GM12878 (cell line): ENCODE results near the gene GAPDHS. TPM values are rescaled to one million over a fixed set of nuclear protein-coding genes. Genes with fewer than 3 reads are reported as not detected.

ENCODE experiments used
- ATAC-seq: fragments of 200-7000 bp; cut with Tn5 transposase; 3 replicates; pipeline ENCODE4 v1.9.1; 2020; ENCODE audit warnings: mild to moderate bottlenecking, moderate library complexity
- BruUV-seq: library from RNA; stranded (reverse); fragments of 400-500 nt; replicated peaks from 2 replicates; lab custom pipeline; 2021; lab: Mats Ljungman, UMichigan
- CTCF ChIA-PET: fragments of 300-600 bp; sonication (Branson Sonifier 250); formaldehyde crosslinking; extraction: SDS; loops from one replicate; lab custom pipeline; 2021; ENCODE audit warnings: inconsistent platforms; lab: Yijun Ruan, JAX
- POLR2A ChIA-PET: fragments of 350-600 bp; formaldehyde crosslinking; extraction: SDS; loops from one replicate; lab custom pipeline; 2021; ENCODE audit warnings: inconsistent platforms; lab: Charles Lee
- RAD21 ChIA-PET: fragments of 300-600 bp; sonication (Branson Sonifier 250); formaldehyde crosslinking; loops from one replicate; lab custom pipeline; 2023; ENCODE audit warnings: antibody characterized with exemption; ENCODE audit not compliant: unreplicated experiment; lab: Charles Lee
- SMC1A ChIA-PET: fragments of 300-600 bp; sonication (Branson Sonifier 250); formaldehyde crosslinking; loops from one replicate; lab custom pipeline; 2023; ENCODE audit not compliant: unreplicated experiment, uncharacterized antibody; lab: Charles Lee
- DNase-seq: peaks from one replicate; pipeline ENCODE4 v3.0.0-alpha.2; 2011; ENCODE audit warnings: low read depth, low spot score
- FAIRE-seq: peaks from 3 replicates; lab custom pipeline; 2011; peaks lifted over from hg19 to GRCh38; lab: Jason Lieb, UNC
- H2AFZ ChIP-seq: 2 replicates; pipeline ENCODE4 v1.6.0; 2011; ENCODE audit warnings: low read depth, low read length, control low read depth; ENCODE audit not compliant: control insufficient read depth
- H3K27ac ChIP-seq: 2 replicates; pipeline ENCODE4 v1.5.1; 2011; ENCODE audit warnings: control low read depth; ENCODE audit not compliant: control insufficient read depth, insufficient read depth
- H3K27me3 ChIP-seq, 2 experiments: replicated peaks in 1 of 2; 2 replicates each; pipeline versions ENCODE4 v1.6.0 to v1.6.1; 2011; ENCODE audit warnings: low read length in 1 of 2; ENCODE audit not compliant: control insufficient read depth in 2 of 2, insufficient read depth in 2 of 2
- H3K36me3 ChIP-seq, 2 experiments: 2 replicates each; pipeline ENCODE4 v1.5.1; 2011; ENCODE audit warnings: low read length in 1 of 2; ENCODE audit not compliant: control insufficient read depth in 2 of 2, insufficient read depth in 2 of 2
- H3K4me1 ChIP-seq: 2 replicates; pipeline ENCODE4 v1.6.1; 2011; ENCODE audit warnings: mild to moderate bottlenecking, low read length, moderate library complexity, mixed read lengths; ENCODE audit not compliant: control insufficient read depth, insufficient read depth
- H3K4me2 ChIP-seq: 2 replicates; pipeline ENCODE4 v1.6.0; 2011; ENCODE audit warnings: control low read depth; ENCODE audit not compliant: control insufficient read depth, insufficient read depth
- H3K4me3 ChIP-seq: fragments of 200-600 bp; sonication (generic); 2 replicates; pipeline ENCODE4 v1.5.1; 2016
- H3K79me2 ChIP-seq: 2 replicates; pipeline ENCODE4 v1.6.0; 2011; ENCODE audit warnings: low read length; ENCODE audit not compliant: control insufficient read depth, insufficient read depth
- H3K9ac ChIP-seq: 2 replicates; pipeline ENCODE4 v1.8.0; 2011; ENCODE audit warnings: low read length, control low read depth, mixed read lengths; ENCODE audit not compliant: control insufficient read depth, insufficient read depth
- H3K9me3 ChIP-seq: replicated peaks from 3 replicates; pipeline ENCODE4 v1.5.1; 2011; ENCODE audit warnings: mild to moderate bottlenecking, low read length; ENCODE audit not compliant: control insufficient read depth, insufficient read depth
- H4K20me1 ChIP-seq: 2 replicates; pipeline ENCODE4 v1.6.0; 2011; ENCODE audit not compliant: control insufficient read depth, insufficient read depth
- ATF7 ChIP-seq: fragments of 450-650 bp; IDR thresholded peaks from 2 replicates; pipeline ENCODE4 v1.6.1; 2016; ENCODE audit warnings: low read depth, mild to moderate bottlenecking
- BACH1 ChIP-seq: fragments of 450-650 bp; IDR thresholded peaks from 2 replicates; pipeline ENCODE4 v1.6.1; 2017; ENCODE audit warnings: mild to moderate bottlenecking, borderline replicate concordance
- BCL11A ChIP-seq: IDR thresholded peaks from 2 replicates; pipeline ENCODE4 v1.6.1; 2011; ENCODE audit warnings: low read depth, low read length
- CEBPZ ChIP-seq: fragments of 150-350 bp; IDR thresholded peaks from 2 replicates; pipeline ENCODE4 v1.6.1; 2016; ENCODE audit warnings: low read depth, low read length
- E2F8 ChIP-seq: fragments of 450-650 bp; IDR thresholded peaks from 2 replicates; pipeline ENCODE4 v1.6.1; 2018; ENCODE audit warnings: mild to moderate bottlenecking, low read depth, moderate library complexity; ENCODE audit not compliant: partially characterized antibody
- EED ChIP-seq: sonication (generic); IDR thresholded peaks from 2 replicates; pipeline ENCODE4 v1.6.1; 2016; ENCODE audit warnings: antibody characterized with exemption, low read depth
- HDAC2 ChIP-seq: fragments of 200-600 bp; sonication (generic); IDR thresholded peaks from 2 replicates; pipeline ENCODE4 v1.6.1; 2017
- IKZF1 ChIP-seq: fragments of 450-650 bp; conservative IDR thresholded peaks from 2 replicates; pipeline ENCODE4 v1.6.1; 2017; ENCODE audit warnings: antibody characterized with exemption, mild to moderate bottlenecking
- LARP7 ChIP-seq: fragments of 450-650 bp; IDR thresholded peaks from 2 replicates; pipeline ENCODE4 v1.6.1; 2017; ENCODE audit warnings: mild to moderate bottlenecking
- MEF2A ChIP-seq: IDR thresholded peaks from 2 replicates; pipeline ENCODE4 v1.6.1; 2011; ENCODE audit warnings: low read depth, mild to moderate bottlenecking, low read length, moderate library complexity; ENCODE audit not compliant: insufficient read depth
- MXI1 ChIP-seq: fragments of 150-350 bp; IDR thresholded peaks from 2 replicates; pipeline ENCODE4 v1.6.1; 2011; ENCODE audit warnings: low read depth, mild to moderate bottlenecking, inconsistent platforms, low read length, improper control_type of control experiment
- NBN ChIP-seq: fragments of 450-650 bp; IDR thresholded peaks from 2 replicates; pipeline ENCODE4 v1.6.1; 2016
- NFIC ChIP-seq: IDR thresholded peaks from 2 replicates; pipeline ENCODE4 v1.6.1; 2012; ENCODE audit warnings: low read depth, mild to moderate bottlenecking, inconsistent platforms, low read length, moderate library complexity
- NFYB ChIP-seq: IDR thresholded peaks from 2 replicates; pipeline ENCODE4 v1.6.1; 2011; ENCODE audit warnings: low read depth, mild to moderate bottlenecking, low read length, improper control_type of control experiment, moderate library complexity; ENCODE audit not compliant: insufficient read depth
- POU2F2 ChIP-seq: IDR thresholded peaks from 3 replicates; pipeline ENCODE4 v1.6.1; 2011; ENCODE audit warnings: low read depth, mild to moderate bottlenecking, low read length, borderline replicate concordance
- STAT1 ChIP-seq: fragments of 450-650 bp; conservative IDR thresholded peaks from 2 replicates; pipeline ENCODE4 v1.6.1; 2014; ENCODE audit warnings: antibody characterized with exemption, mild to moderate bottlenecking
- TCF12 ChIP-seq: IDR thresholded peaks from 2 replicates; pipeline ENCODE4 v1.6.1; 2011; ENCODE audit warnings: low read depth, mild to moderate bottlenecking, low read length
- TCF7 ChIP-seq: IDR thresholded peaks from 2 replicates; pipeline ENCODE4 v1.6.1; 2014; ENCODE audit warnings: antibody characterized with exemption, borderline replicate concordance
- ZBED1 ChIP-seq: IDR thresholded peaks from 2 replicates; pipeline ENCODE4 v1.6.1; 2016; ENCODE audit warnings: borderline replicate concordance
- WGBS: methylation state at CpG from one replicate; pipeline ENCODE4 v1.1.6; 2016; ENCODE audit warnings: low lambda C conversion rate; ENCODE audit not compliant: insufficient replicate concordance, insufficient coverage; ENCODE audit errors: missing lambda C conversion rate; 5-methylcytosine and 5-hydroxymethylcytosine counted together
- in situ Hi-C: fragments of 300-500 bp; cut with MboI; formaldehyde crosslinking; loops from 9 replicates; pipeline ENCODE4 v1.14.3; 2018; ENCODE audit warnings: mixed read lengths
- intact Hi-C: fragments of 100-400 bp; cut with micrococcal nuclease; formaldehyde crosslinking; loops from one replicate; pipeline ENCODE4 v1.14.2; 2022; ENCODE audit not compliant: unreplicated experiment
- polyA plus RNA-seq, 11 experiments: library from polyadenylated mRNA; depleted of rRNA in 4 of 11; unstranded in 6 of 11; stranded (reverse) in 5 of 11; fragments of >200 nt; fragmentation: Nextera tagmentation in 4 of 11; fragmentation: Illumina TruSeq in 1 of 11; extraction: Ambion mirVana in 4 of 11; extraction: Trizol in 1 of 11; gene quantifications; 1 replicate in 1 of 11; 2 replicates in 10 of 11; pipeline versions ENCODE4 v1.2.1 to v1.2.3, GENCODE V29; 2011 to 2016; ENCODE audit warnings: inconsistent platforms in 2 of 11, missing spikeins in 2 of 11, low read depth in 1 of 11
- total RNA-seq, 4 experiments: library from RNA; depleted of rRNA in 3 of 4; stranded (reverse); fragments of >200 nt in 3 of 4; fragmentation: Illumina TruSeq in 1 of 4; extraction: Trizol in 1 of 4; gene quantifications; 2 replicates each; pipeline versions ENCODE4 v1.2.1 to v1.2.3, GENCODE V29; 2013 to 2021

GAPDHS gene
- total and polyA plus RNA-seq, 10 of the 15 experiments (the other 5 are each of a cell fraction or from before 2014, with no cell fraction given), result 0.08 TPM; not detected in 9

GRCh38 chr19:35509861-35510625, 23.2 kb upstream of the GAPDHS start:
- ChIA-PET RAD21 (interaction anchor here (0.8 to 4.8 kb wide), 23 partner anchors 15 to 443 kb away, joined by 3 to 24 read pairs (median 4); partner anchors contain the start of genes COX6B1, HAUS5, KRTDAP and LIN37), POLR2A (interaction anchor here (0.6 to 3.5 kb wide), 16 partner anchors 15 to 238 kb away, joined by 3 to 14 read pairs (median 4); partner anchors contain the start of genes COX6B1, FFAR1 and HAUS5), CTCF (interaction anchor here (0.6 to 6.3 kb wide), 47 partner anchors 9 to 368 kb away, joined by 3 to 87 read pairs (median 4); partner anchors contain the start of genes COX6B1, ETV2, FXYD7 and HAUS5), SMC1A (interaction anchor here (0.7 to 5.7 kb wide), 13 partner anchors 15 to 163 kb away, joined by 3 to 35 read pairs (median 7); partner anchors contain the start of genes FFAR1, FFAR2 and HAUS5)
- Histone ChIP-seq H3K4me1 (peaks cover 8% of the 10 kb centered on the region), H3K9me3 (no peaks in the 10 kb centered on the region), H4K20me1 (no peaks in the 10 kb centered on the region), H3K27me3 (no peaks in the 10 kb centered on the region; a peak in 1 of 4 replicates), H3K27ac (peak overlapping the region; percentile 52), H3K4me3 (peak overlapping the region; percentile 74), H3K79me2 (no peaks in the 10 kb centered on the region), H3K4me2 (peak overlapping the region; percentile 91), H2AFZ (peak overlapping the region; percentile 76), H3K9ac (peak overlapping the region; percentile 62), H3K36me3 (no peaks in the 10 kb centered on the region)
- peak; percentile 72 for FAIRE-seq
- peak; percentile 88 for ATAC-seq
- TSS peak; percentile 83 for BruUV-seq
- intact Hi-C loops, result loop anchor here (1.0 to 2.0 kb wide), 2 partner anchors 35 to 82 kb away; partner anchors contain the start of gene TMEM147
- in situ Hi-C loops, result no loop called here
- WGBS, result under 1% methylated on average over 39 of the region's 39 CpGs
- no peak for DNase-seq
- no peak; the same call in 1 of the 2 replicates for TF ChIP-seq ATF7
- TF ChIP-seq CEBPZ, result no peak
- peak; percentile 76 for TF ChIP-seq NBN
- TF ChIP-seq MEF2A, result no peak
- no peak for TF ChIP-seq LARP7
- TF ChIP-seq IKZF1, result peak; percentile 83
- no peak for TF ChIP-seq HDAC2
- TF ChIP-seq BCL11A, result no peak
- no peak for TF ChIP-seq NFYB
- no peak for TF ChIP-seq ZBED1
- peak; percentile 38; the same call in 1 of the 2 replicates for TF ChIP-seq TCF12
- peak; percentile 72 for TF ChIP-seq EED
- no peak for TF ChIP-seq MXI1
- no peak for TF ChIP-seq TCF7
- 0 out of 2 replicates have a peak, but pooled peaks have one; percentile 23 for TF ChIP-seq BACH1
- TF ChIP-seq STAT1, result no peak
- TF ChIP-seq E2F8, result no peak
- TF ChIP-seq NFIC, result no peak
- no peak; the same call in 2 of the 3 replicates for TF ChIP-seq POU2F2
